DND-41 (cell line): Measurements from ENCODE around the gene PRICKLE2.

Experiments
- CTCF ChIP-seq: IDR thresholded peaks from 2 replicates; pipeline ENCODE4 v1.5.1; 2012; ENCODE audit warnings: borderline replicate concordance, low read length, moderate library complexity, mild to moderate bottlenecking; ENCODE audit not compliant: poor library complexity, severe bottlenecking; ENCODE audit errors: extremely low read depth
- EZH2 ChIP-seq: IDR thresholded peaks from 3 replicates; pipeline ENCODE4 v1.6.1; 2012; ENCODE audit warnings: borderline replicate concordance, low read depth, mild to moderate bottlenecking, moderate library complexity, low read length, inconsistent platforms; ENCODE audit not compliant: severe bottlenecking

GRCh38 chr3:64207289-64208080 is 17.8 kb downstream of the PRICKLE2 start:
- TF ChIP-seq CTCF, result no peak
- no peak for TF ChIP-seq EZH2
